HCT116 (cell line): ENCODE data around the gene IFITM5.

Source experiments
- CEBPB ChIP-seq: IDR thresholded peaks from 2 replicates; pipeline ENCODE4 v1.6.1; 2012; ENCODE audit warnings: low read depth
- EGR1 ChIP-seq: IDR thresholded peaks from 2 replicates; pipeline ENCODE4 v1.6.1; 2012; ENCODE audit warnings: low read depth
- POLR2A ChIP-seq: IDR thresholded peaks from 2 replicates; pipeline ENCODE4 v1.7.0; 2011; ENCODE audit warnings: borderline replicate concordance; ENCODE audit not compliant: insufficient read depth, insufficient read length; ENCODE audit errors: extremely low read depth
- POLR2AphosphoS5 ChIP-seq: IDR thresholded peaks from 2 replicates; pipeline ENCODE4 v1.6.1; 2011; ENCODE audit warnings: mild to moderate bottlenecking, low read depth, low read length, moderate library complexity
- RAD21 ChIP-seq: IDR thresholded peaks from 2 replicates; pipeline ENCODE4 v1.6.1; 2012; ENCODE audit warnings: low read depth, mild to moderate bottlenecking
- TF ChIP-seq, protein P1 (sequence below), 3 experiments: fragments of 200-600 bp in 1 of 3; sonication (generic) in 1 of 3; IDR thresholded peaks in 2 of 3; conservative IDR thresholded peaks in 1 of 3; 2 replicates each; pipeline ENCODE4 v1.5.1; 2012 to 2017; ENCODE audit warnings: low read depth in 2 of 3, low read length in 2 of 3, antibody characterized with exemption in 1 of 3, borderline replicate concordance in 1 of 3, control low read depth in 1 of 3, mild to moderate bottlenecking in 1 of 3, mixed read lengths in 1 of 3, mixed run types in 1 of 3, moderate library complexity in 1 of 3; ENCODE audit not compliant: insufficient read depth in 1 of 3
- TF ChIP-seq, protein P2 (sequence below): IDR thresholded peaks from 2 replicates; pipeline ENCODE4 v1.6.1; 2012; ENCODE audit warnings: low read depth

DNA sequence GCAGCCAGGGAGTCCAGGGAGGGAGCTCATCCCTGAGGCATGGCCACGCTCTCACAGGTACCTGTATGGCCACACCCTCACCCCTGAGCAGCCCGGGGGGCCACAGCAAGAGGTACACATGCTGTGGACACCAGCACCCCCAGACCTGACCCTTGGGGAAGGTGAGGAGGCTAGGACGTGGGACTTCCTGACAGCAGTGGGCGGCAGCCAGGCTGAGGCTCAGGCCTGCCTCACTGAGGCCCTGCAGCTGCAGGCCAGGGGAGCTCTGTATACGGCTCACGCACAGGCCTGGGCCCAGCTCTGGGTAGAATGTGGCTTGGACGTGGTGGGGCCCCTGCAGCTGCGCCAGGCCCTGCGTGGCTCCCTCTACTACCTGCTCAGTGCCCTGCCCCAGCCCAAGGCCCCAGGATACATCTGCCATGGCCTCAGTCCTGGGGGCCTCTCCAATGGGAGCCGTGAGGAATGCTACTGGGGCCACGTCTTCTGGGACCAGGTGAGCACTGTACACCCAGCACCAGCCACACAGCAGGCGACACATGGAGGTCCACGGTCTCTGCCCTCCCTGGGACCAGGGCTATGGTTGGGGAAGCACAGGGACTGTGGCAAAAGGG is 8.6 kb downstream of the IFITM5 start:
- TF ChIP-seq, protein P1, sequence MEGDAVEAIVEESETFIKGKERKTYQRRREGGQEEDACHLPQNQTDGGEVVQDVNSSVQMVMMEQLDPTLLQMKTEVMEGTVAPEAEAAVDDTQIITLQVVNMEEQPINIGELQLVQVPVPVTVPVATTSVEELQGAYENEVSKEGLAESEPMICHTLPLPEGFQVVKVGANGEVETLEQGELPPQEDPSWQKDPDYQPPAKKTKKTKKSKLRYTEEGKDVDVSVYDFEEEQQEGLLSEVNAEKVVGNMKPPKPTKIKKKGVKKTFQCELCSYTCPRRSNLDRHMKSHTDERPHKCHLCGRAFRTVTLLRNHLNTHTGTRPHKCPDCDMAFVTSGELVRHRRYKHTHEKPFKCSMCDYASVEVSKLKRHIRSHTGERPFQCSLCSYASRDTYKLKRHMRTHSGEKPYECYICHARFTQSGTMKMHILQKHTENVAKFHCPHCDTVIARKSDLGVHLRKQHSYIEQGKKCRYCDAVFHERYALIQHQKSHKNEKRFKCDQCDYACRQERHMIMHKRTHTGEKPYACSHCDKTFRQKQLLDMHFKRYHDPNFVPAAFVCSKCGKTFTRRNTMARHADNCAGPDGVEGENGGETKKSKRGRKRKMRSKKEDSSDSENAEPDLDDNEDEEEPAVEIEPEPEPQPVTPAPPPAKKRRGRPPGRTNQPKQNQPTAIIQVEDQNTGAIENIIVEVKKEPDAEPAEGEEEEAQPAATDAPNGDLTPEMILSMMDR (IDR thresholded peaks at IDR 0.05 in 2 of 3, conservative IDR thresholded peaks at IDR 0.05 in 1 of 3; ENCODE audit: borderline replicate concordance in 1 of 3, insufficient read depth in 1 of 3, low read depth in 2 of 3, low read length in 2 of 3) = no peak
- TF ChIP-seq CEBPB (no peak), POLR2A (no peak), EGR1 (no peak), RAD21 (no peak), POLR2AphosphoS5 (no peak)
- TF ChIP-seq, protein P2, sequence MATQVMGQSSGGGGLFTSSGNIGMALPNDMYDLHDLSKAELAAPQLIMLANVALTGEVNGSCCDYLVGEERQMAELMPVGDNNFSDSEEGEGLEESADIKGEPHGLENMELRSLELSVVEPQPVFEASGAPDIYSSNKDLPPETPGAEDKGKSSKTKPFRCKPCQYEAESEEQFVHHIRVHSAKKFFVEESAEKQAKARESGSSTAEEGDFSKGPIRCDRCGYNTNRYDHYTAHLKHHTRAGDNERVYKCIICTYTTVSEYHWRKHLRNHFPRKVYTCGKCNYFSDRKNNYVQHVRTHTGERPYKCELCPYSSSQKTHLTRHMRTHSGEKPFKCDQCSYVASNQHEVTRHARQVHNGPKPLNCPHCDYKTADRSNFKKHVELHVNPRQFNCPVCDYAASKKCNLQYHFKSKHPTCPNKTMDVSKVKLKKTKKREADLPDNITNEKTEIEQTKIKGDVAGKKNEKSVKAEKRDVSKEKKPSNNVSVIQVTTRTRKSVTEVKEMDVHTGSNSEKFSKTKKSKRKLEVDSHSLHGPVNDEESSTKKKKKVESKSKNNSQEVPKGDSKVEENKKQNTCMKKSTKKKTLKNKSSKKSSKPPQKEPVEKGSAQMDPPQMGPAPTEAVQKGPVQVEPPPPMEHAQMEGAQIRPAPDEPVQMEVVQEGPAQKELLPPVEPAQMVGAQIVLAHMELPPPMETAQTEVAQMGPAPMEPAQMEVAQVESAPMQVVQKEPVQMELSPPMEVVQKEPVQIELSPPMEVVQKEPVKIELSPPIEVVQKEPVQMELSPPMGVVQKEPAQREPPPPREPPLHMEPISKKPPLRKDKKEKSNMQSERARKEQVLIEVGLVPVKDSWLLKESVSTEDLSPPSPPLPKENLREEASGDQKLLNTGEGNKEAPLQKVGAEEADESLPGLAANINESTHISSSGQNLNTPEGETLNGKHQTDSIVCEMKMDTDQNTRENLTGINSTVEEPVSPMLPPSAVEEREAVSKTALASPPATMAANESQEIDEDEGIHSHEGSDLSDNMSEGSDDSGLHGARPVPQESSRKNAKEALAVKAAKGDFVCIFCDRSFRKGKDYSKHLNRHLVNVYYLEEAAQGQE = no peak
